ENCODE results near the gene FSIP2.

The FSIP2 gene

DNA sequence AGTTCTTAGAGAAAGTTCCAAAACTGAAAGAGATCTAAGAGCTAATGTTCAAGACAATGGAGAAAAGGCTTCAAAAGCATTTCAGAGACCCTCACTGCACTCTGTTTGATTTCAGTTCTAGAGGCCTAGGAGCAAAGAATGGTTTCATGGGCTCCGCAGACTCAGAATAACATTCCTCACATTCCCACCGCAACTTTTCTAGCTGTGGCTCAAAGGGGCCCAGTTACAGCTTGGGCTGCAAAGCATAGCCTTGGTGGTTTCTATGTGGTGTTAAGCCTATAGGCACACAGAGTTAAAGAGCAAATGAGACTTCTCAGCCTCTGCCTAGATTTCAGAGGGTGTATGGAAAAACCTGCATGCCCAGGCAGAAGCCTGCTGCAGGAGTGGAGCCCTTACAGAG is 73.0 kb downstream of the FSIP2 start:
- no peak for DNase-seq

DNA sequence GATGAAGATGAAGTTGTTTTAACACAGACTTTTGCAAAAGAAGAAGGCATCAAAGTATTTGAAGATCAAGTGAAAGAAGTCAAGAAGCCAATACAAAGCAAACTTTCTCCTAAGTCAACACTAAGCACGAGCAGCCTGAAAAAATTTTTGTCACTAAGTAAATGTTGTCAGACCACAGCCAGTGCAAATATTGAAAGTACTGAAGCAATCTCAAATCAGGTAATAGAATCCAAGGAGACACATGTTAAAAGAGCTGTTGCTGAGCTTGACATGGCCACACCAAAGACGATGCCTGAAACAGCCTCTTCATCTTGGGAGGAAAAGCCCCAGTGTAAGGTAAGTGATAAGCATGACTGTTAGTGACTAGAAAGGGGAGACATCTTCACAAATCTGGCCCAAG is 75.1 kb downstream of the FSIP2 start:
- peak; percentile 81 for DNase-seq

DNA sequence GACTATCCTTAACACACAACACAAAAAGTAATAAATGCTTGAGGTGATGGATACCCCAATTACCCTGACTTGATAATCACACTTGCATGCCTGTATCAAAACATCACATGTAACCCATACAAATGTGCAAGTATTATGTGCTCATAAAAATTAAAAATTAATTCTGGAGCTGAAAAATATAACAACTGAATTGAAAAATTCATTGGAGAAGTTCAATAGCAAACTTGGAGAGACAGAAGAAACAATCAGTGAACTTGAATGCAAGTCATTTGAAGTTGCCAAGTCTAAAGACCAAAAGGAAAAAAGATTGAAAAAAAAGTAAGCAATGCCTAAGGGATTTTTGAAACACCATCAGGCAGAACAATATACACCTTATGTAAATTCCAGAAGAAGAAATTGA is 79.4 kb downstream of the FSIP2 start:
- no peak for DNase-seq

DNA sequence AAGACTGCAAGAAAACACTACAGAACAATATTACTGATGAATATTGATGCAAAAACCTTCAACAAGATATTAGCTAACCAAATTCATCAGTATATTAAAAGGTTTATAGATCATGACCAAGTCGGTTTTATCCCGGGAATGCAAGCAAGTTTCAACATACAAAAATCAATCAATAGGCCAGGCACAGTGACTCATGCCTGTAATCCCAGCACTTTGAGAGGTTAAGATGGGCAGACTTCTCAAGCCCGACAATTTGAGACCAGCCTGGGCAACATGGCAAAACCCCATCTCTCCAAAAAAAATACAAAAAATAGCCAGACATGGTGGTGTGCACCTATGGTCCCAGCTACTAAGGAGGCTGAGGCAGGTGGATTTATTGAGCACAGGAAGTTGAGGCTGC is 82.9 kb downstream of the FSIP2 start:
- no peak for DNase-seq

DNA sequence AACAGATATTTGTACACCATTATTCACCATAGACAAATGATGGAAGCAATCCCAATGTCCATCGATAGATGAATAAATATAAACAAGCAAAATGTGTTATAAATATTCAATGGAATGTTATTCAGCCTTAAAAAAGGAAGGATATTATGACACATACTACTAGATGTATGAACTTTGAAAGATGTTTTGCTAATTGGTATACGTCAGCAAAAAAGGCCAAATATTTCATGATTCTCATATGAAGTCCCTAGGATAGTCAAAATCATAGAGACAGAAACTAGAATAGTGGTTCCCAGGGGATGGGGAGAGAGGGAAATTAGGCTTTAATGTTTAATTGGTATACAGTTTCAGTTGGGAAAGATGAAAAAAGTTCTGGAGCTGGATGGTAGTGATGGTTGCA is 85.2 kb downstream of the FSIP2 start:
- DNase-seq: no peak

DNA sequence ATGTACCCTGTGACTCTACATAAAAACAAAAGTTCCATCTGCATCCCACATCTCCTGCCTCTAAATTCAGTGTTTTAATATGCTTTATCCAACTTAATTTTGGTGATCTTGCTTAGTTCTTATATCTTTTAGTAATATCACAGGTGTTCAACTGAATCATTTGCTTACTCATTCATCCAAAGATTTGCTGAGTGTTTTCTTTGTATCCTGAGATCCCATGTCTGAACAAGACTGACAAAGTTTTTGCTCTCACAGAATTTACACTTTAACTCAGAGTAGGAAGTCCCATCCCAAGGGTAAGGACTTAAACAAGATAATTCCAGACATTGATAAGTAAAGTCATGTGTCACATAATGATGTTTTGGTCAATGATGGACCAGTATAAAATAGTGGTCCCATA is 87.0 kb downstream of the FSIP2 start:
- no peak for DNase-seq

DNA sequence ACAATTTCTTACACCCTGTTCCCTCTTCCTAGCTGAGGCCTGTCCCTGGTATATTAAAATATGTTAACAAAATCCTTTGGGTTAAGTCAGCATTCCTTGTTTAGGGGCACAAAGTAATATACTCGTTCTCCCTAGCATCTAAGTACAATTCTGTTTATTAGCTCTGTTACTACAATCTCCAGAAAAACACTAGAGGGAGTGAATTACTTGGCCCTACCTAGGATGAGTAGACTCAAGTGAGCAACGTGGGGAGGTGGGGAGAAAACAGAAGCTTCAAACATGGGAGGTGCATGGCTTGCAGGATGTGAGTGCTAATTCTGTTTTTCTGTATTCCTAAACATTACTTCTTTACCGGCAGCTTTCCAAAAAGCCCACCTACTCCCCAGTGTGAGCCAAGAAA is 89.7 kb downstream of the FSIP2 start:
- peak; percentile 42 for DNase-seq

DNA sequence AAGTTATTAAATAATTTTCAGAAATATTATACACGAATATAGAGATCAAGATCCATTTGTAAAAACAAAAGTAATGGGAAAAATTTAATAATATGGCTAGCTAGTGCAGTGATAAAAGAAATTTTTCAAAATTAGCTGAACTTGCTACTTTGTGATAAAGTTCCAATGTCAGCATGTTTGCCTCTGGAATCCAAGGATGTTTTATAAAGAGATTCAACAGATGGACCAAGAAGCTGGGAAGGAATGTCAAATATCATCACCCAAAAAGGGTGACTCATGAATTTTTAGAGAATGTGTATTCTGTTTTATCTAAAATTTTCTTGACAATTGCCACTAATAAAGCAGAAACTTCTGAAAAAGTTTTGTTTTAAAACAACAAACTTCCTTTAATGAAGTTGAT is 95.3 kb downstream of the FSIP2 start:
- DNase-seq: no peak

DNA sequence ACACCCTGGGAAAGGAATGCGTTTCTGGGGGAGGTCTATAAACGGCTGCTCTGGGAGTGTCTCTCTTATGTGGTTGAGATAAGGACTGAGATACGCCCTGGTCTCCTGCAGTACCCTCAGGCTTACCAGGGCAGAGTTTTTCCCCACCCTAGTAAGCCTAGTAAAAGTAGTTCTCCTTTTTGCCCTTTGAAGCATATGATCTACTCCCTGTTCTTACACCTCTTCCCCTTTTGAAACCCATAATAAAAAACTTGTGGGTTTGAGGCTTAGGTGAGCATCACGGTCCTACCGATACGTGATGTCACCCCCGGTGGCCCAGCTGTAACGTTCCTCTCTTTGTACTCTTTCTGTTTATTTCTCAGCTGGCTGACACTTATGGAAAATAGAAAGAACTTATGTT is 97.4 kb downstream of the FSIP2 start:
- peak; percentile 40 for DNase-seq

DNA sequence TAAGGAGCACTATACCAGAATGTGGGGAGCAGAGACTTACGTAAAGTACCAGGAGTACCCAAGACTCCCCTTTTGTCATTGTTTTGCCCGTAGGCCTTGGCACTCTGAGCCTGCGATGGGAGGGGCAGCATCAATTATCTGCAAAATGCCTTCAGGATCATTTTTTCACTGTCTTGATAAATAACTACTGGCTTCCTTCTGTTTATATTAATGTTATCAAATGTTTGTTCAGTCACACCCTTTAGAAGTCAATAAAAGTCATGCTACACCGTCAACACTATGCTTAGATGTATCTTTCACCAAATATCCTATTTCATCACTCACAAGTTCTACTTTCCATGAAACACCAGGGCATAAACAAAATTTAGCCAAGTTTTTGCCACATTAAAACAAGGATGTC is 116.3 kb downstream of the FSIP2 start:
- DNase-seq: peak; percentile 32

DNA sequence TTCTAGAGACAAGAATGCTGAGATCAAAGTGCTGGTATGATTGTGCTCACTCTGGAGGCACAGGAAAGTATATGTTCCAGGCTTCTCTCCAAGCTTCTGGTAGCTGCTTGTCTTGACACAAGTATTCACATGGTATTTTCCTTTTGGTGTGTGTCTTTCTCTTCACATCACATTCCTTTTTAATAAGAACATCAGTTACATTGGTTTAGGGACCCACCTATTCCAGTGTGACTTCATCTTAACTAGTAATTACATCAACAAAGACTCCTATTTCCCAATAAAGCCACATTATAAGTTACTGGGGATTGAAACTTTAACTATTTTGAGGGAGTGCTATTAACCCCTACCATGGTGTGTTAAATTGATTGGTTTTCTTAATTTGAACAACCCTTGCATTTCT is 119.1 kb downstream of the FSIP2 start:
- no peak for DNase-seq

DNA sequence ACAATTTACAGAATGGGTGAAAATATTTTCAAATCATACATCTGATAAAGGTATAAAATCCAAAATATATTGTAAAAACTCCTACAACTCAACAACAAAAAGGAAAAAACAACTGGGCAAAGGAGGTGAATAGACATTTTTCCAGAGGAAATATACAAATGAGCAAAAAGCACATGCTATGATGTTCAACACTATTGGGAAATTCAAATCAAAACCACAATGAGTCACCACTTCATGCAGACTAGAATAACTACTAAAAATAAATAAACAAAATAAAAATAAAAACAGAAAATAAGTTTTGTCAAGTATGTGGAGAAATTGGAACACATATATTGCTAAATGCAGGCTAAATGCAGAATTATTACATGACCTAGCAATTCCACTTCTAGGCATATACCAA is 120.9 kb downstream of the FSIP2 start:
- DNase-seq: no peak

DNA sequence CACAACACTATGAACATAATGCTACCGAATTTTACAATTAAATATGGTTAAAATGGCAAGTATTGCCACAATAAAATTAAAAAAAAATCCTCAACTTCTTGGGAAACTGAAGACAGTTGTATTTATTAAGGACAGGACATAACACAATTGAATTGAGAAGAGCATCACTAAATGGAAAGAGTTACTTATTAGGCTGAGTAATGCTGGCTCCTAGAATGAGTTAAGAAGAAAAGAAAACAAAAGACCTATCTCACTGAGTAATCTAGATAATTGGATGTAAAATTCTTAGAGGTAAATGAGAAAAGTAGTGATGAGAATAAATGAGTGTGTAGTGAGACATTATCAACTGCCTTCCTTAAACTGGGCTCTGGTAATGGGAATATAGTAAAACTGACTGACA is 121.7 kb downstream of the FSIP2 start:
- no peak for DNase-seq

DNA sequence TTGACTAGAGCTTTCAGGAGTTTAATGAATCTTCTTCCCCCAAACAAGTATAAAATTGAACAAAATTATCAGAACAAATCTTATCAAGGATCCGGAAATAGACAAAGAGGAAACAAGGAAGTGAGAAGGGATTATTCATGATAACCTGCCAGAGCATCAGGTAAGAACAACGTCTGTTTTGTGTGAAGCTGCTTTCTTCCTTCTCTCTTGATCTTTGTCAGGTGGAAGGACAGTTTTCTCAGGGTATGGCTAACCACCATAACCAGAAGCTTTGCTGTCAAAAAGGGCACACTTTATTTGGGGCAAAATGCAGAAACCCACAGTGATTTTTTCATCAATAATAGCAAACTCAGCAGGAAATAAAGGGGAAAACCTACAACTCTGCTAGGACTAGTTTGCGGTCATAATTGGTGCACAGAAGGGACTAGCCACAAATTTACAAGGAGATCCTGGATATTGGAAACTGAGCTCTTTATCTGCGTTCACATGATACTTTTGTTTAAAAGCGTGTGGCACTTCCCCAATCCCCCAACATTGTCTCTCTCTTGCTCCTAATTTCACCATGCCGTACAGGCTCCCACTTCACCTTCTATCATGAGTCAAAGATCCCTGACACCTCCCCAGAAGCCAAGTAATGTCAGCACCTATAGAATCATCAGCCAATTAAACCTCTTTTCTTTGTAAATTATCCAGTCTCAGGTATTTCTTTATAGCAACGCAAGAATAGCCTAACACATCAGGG is 124.2 kb downstream of the FSIP2 start:
- peak; percentile 58 for DNase-seq

DNA sequence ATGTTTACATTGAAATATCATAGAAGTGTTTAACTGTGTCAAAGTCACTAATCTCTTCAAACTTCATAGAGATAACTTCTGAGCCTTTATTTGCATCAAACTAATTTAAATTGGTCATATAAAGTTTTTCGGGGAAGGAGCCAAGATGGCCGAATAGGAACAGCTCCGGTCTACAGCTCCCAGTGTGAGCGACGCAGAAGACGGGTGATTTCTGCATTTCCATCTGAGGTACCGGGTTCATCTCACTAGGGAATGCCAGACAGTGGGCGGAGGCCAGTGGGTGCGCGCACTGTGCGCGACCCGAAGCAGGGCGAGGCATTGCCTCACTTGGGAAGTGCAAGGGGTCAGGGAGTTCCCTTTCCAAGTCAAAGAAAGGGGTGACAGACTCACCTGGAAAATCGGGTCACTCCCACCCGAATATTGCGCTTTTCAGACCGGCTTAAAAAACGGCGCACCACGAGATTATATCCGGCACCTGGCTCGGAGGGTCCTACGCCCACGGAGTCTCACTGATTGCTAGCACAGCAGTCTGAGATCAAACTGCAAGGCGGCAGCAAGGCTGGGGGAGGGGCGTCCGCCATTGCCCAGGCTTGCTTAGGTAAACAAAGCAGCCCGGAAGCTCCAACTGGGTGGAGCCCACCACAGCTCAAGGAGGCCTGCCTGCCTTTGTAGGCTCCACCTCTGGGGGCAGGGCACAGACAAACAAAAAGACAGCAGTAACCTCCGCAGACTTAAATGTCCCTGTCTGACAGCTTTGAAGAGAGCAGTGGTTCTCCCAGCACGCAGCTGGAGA is 126.1 kb downstream of the FSIP2 start:
- peak; percentile 57 for DNase-seq

DNA sequence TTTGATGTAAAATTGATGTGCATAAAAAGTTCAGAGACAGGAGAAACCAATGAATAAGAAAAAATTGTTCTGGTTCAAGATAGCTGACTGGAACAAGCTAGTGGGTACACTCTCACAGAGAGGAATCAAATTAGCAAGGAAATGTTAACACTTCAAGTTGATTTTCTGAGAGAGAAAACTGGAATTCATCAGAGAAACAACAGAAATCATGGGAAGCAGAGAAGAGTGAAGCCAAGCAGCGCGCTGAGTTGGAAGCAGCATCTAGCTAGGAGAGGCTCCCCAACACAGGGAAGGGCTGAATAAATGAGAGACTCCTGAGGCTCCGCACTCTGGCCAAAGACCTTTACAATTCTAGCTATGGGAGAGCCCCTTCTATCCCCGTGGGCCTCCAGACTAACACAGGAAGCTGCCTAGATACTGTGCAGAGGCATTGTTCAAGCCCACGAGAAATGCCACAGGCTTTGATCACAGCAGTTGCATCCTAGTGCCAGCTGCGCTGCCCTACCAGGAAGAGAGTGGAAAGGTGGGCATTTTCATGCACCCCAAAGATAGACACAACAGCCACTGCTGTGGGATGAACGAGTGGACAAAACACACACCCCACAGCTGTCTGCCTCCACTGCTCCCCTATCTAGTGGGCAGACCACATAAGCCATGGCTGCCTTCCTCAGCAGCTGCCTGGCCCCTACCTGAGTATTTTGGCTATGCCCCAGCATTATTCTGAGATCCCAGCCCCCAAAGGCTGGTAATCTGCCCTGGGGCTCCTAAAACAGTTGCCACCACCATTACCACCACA is 136.7 kb downstream of the FSIP2 start:
- DNase-seq: no peak

DNA sequence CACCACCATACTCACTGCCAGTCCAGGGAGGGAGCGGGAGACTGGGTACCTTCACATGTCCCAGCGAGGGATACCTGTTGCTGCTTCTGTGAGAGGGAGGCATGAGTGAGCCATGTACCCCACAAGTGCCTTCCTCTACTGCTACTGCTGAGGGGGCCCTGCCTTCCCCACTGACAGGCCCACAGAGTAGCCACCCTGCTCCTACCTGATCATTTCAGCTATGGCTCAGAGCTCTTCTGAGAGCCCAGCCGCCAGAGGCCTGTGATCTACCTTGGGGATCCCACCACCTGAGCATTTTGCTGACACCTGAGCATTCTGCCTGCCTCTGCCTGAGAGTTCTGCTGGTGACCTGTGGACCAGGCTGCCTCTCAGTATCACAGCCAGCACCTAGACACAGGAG is 137.6 kb downstream of the FSIP2 start:
- no peak for DNase-seq

DNA sequence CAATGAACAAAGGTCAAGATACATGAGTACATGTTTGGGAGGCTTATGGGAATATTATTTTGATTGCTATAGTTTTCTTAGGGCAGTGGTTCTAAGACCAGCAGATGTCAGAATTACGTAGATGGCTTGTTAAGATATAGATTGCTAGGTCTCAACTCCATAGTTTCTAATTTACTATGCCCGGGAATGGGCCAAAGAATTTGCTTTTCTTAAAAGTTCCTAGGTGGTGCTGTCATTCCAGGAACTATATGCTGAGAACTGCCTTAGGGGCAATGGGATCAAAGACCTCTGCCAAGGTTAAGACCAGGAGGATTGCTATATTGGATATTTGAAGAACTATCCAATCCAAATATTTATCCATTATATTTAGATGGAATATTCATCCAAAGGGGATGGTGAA is 141.8 kb downstream of the FSIP2 start:
- DNase-seq: no peak
